ENCODE data around the gene PSMD1.

The PSMD1 gene

DNA sequence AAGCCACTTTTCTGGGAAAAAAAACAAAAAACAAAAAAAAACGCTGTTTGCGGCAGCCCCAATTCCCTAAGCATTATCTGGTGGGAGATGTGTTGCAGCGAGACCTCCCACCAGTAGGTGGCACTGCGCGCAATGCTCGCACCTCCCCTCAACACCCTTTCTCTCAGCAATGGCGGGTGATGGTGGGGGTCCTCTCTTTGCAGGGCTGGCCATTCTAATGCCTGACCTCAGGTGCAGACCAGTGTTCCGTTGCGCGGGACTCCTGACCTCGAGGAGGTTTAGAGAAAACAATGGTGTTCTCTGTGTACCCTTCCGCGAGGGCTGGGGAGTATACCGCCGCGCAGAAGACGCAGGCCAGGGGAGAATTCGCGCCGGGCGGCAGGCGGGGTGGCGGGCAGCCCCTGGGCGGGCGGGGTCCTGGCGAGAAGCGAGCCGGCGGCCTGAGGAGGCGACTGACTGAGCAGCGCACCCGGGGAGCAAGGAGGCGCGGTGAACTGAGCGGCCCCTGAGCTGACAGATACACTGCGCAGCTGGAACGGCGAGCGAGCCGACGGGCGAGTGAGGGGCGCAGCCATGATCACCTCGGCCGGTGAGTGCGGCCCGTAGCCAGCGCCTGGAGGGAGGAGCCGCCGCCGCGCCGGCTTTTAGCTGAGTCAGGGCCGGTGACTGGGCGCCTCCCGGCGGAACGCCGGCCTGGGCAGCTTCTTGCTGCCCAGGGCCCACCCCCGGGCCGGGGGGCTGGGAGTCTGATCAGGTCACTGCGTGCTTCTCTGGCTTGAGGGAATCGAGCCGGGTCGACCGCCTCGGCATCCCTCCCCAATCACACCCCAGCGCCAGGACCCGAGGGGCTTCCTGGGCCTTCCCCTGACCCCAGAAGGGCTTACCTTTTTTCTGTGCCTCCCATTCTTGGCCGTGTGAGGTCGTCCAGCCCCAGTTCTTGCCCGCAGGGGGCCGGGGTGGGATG, at the start of gene PSMD1:
TSS of gene PSMD1 (plus strand) at position 415 of the 964 bp plus-strand sequence. CDS start at position 574, 159 bp downstream.
- Mint-ChIP-seq H3K4me1 (peaks cover 43% of the 10 kb centered on the region), H3K9me3 (no peaks in the 10 kb centered on the region), H3K27me3 (ENCODE audit: low read depth) (peaks cover 17% of the 10 kb centered on the region), H3K36me3 (ENCODE audit: low read depth) (peaks cover 7% of the 10 kb centered on the region), H3K4me3 (peak within 1 kb of the TSS; percentile 100), H3K27ac (peak within 1 kb of the TSS; percentile 100)
- TF ChIP-seq, protein P1, sequence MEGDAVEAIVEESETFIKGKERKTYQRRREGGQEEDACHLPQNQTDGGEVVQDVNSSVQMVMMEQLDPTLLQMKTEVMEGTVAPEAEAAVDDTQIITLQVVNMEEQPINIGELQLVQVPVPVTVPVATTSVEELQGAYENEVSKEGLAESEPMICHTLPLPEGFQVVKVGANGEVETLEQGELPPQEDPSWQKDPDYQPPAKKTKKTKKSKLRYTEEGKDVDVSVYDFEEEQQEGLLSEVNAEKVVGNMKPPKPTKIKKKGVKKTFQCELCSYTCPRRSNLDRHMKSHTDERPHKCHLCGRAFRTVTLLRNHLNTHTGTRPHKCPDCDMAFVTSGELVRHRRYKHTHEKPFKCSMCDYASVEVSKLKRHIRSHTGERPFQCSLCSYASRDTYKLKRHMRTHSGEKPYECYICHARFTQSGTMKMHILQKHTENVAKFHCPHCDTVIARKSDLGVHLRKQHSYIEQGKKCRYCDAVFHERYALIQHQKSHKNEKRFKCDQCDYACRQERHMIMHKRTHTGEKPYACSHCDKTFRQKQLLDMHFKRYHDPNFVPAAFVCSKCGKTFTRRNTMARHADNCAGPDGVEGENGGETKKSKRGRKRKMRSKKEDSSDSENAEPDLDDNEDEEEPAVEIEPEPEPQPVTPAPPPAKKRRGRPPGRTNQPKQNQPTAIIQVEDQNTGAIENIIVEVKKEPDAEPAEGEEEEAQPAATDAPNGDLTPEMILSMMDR (IDR thresholded peaks at IDR 0.05; ENCODE audit: unreplicated experiment in 3 of 3) = peak; percentile 91 to 94 (median 93)

DNA sequence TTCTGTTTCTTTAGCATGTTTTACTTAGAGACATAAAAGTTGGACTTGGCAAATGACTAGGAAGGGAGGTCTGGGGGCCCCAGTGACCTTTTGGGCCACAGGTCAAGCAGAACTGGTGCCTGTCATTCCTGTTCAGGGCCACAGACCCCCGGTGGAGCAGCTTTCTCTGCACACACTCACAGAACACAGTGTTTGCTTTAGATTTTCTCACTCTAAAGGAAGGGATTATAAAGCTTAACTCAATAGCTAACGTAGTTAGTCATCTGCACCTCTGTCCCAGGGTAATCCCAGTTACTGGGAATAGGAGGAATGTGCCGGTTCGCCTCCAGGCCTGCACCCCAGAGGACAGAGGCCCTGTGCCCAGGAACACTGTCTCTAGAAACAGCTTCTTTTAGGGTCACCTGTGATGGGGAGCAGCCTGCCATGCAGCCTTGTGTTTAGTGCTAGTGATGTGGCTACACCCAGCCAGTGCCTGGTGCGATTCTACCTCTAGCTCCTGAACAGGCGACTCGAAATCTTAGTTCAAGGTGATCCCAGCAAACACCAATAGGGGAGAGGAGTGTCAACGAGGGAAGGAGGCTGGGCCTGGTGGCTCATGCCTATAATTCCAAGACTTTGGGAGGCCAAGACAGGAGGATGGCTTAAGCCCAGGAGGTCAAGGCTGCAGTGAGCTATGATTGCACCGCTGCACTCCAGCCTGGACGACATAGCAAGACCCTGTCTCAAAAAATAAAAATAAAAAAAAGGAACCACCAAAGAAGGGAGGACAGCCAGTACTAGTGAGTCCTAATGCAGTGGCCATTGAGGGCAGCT, 49.2 kb upstream of the PSMD1 start:
- peak overlapping the region in 1 of 3 experiments; percentile 6 for H3K27ac Mint-ChIP-seq
- H3K9me3 Mint-ChIP-seq = peaks cover 6% of the 10 kb centered on the region
- H3K4me1 Mint-ChIP-seq = no peaks in the 10 kb centered on the region
- TF ChIP-seq, protein P1 (IDR thresholded peaks at IDR 0.05; ENCODE audit: unreplicated experiment in 3 of 3) = no peak
- H3K4me3 Mint-ChIP-seq = no peak overlapping the region
- peaks cover 47% of the 10 kb centered on the region for H3K27me3 Mint-ChIP-seq (ENCODE audit: low read depth)
- H3K36me3 Mint-ChIP-seq (ENCODE audit: low read depth) = peaks cover 9% of the 10 kb centered on the region

DNA sequence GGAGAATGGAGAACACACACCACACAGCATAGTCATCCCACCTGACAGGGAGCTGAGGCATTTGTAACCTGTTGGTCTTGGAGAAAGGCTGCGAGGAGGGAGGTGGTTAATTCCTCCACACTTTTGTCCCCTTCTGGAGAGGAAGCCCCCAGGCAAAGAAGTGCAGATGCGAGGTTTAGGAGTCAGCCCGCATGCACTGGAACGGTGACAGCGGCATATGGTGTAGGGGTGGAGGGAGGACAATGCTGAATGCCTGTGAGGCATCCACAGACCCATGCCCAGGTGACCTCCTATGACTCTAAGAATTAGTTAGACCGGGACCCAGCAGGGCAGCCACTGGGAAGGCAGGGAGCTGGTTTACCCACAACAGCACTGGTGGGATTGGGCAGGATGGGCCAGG, 48.5 kb upstream of the PSMD1 start:
- peaks cover 9% of the 10 kb centered on the region for H3K36me3 Mint-ChIP-seq (ENCODE audit: low read depth)
- TF ChIP-seq, protein P1 (IDR thresholded peaks at IDR 0.05; ENCODE audit: unreplicated experiment in 3 of 3) = no peak
- H3K27ac Mint-ChIP-seq = no peak overlapping the region
- no peak overlapping the region for H3K4me3 Mint-ChIP-seq
- H3K9me3 Mint-ChIP-seq = peaks cover 6% of the 10 kb centered on the region
- H3K27me3 Mint-ChIP-seq (ENCODE audit: low read depth) = peaks cover 47% of the 10 kb centered on the region
- H3K4me1 Mint-ChIP-seq = no peaks in the 10 kb centered on the region

DNA sequence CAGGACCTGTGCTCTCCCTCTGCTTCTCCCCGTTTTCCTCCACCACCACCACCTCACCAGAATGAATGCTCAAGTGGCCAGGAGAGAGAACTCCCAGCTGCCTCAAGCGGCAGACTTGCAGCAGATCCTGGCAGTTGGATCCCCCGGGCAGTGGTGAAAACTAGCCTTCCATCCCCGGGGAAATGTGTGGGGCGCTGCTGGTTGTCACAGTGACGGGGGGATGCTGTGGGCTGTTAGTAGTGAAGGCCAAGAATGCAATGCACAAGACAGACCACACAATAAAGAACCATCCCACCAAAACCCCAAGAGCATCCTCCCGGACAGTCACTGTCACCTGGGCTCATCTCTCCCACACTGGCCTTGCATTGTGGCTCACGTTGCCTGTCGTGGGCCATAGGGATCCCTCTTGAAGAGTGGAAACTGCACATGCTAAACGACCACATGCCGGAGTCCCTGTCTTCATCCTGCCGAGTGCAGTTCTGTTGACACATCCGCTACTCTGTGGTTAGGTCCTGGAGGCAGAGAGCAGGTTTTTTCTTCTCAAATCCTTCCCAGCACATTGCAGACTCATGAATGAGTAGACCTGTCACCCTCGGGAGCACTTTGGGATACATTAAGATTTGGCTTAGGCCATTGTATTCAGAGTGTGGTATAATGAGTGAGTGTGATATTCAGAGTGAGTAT, 47.3 kb upstream of the PSMD1 start:
- TF ChIP-seq, protein P1 (IDR thresholded peaks at IDR 0.05; ENCODE audit: unreplicated experiment in 3 of 3) = no peak
- peaks cover 6% of the 10 kb centered on the region for H3K9me3 Mint-ChIP-seq
- peaks cover 39% of the 10 kb centered on the region for H3K27me3 Mint-ChIP-seq (ENCODE audit: low read depth)
- H3K36me3 Mint-ChIP-seq (ENCODE audit: low read depth) = peaks cover 9% of the 10 kb centered on the region
- H3K4me1 Mint-ChIP-seq = no peaks in the 10 kb centered on the region
- no peak overlapping the region for H3K27ac Mint-ChIP-seq
- no peak overlapping the region for H3K4me3 Mint-ChIP-seq

DNA sequence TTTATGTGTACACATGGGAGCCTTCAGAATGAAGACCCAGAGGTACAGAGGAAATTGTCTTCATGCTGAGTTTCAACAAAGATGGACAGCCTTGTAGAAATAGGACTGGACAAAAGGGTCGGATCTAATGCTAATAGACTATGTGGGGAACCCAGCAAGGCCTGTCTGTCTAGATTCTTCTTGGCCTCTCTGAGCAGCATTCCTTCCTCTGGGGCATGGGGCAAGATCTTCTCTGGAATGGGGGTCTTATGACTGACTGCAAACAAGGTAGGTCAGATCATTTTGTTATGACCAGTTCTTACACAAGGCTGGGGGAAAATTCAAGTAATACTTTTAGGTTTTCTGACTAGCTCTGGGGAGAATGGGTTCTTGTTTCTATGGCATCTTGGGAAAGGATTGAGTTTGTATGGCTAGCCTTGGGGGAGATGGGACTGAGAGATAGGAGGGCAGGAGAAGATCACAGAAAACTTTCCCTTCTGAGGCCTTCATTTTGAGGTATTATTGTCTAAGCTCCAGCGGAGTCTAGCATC, 46.4 kb upstream of the PSMD1 start:
- Mint-ChIP-seq H3K4me1 (no peaks in the 10 kb centered on the region), H3K9me3 (peaks cover 3% of the 10 kb centered on the region), H3K36me3 (ENCODE audit: low read depth) (peaks cover 4% of the 10 kb centered on the region)

More for the DNA sequence above, 46.4 kb upstream of the PSMD1 start:
- TF ChIP-seq, protein P1 (IDR thresholded peaks at IDR 0.05; ENCODE audit: unreplicated experiment in 3 of 3) = no peak
- peaks cover 33% of the 10 kb centered on the region for H3K27me3 Mint-ChIP-seq (ENCODE audit: low read depth)
- no peak overlapping the region for H3K4me3 Mint-ChIP-seq
- H3K27ac Mint-ChIP-seq = no peak overlapping the region

Measured in nephron (organoid).